ENCODE results near the gene DUSP8. TPM values are rescaled to one million over a fixed set of nuclear protein-coding genes. Genes with fewer than 3 reads are reported as not detected.
"Not testable (repeated sequence)": the region's sequence is repeated elsewhere in the genome, so short reads cannot be mapped to it uniquely, and the experiment has no call there.

The DUSP8 gene
- polyA plus RNA-seq, 1 donor from 2014 or later: 3.5 TPM

DNA sequence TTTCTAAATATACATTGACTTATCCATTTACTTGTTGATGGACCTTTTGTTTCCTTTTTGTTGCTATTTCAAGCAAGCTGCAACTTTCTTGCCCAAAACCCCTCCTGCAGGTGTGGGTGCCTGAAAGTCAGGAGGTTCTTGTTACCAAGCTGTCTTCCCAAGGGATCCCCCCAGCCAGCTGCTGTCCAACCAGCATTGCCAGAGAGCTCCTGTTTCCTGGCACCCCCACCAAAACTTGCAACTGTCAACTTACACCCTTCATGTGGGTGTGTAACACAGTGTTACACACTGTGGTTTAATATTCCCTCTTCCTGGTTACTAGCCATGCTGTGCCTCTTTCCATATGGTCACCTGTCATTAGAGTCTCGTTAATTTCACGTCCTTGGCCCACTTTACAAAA, 14.6 kb upstream of the DUSP8 start:
- no peaks in the 10 kb centered on the region for H3K79me2 ChIP-seq (replicated peaks; ENCODE audit: insufficient read depth, low read length)
- no peaks in the 10 kb centered on the region for H4K20me1 ChIP-seq (ENCODE audit: insufficient read depth)
- no peaks in the 10 kb centered on the region for H3K9me2 ChIP-seq (ENCODE audit: insufficient read depth, low read length)
- H3K27ac ChIP-seq (ENCODE audit: low read length): no peak overlapping the region
- H3K4me3 ChIP-seq (ENCODE audit: low read length): no peak overlapping the region
- no peak overlapping the region for H2AFZ ChIP-seq (ENCODE audit: low read depth, low read length)
- H3K9me3 ChIP-seq (ENCODE audit: low read length): no peaks in the 10 kb centered on the region
- no peak overlapping the region for H3K4me2 ChIP-seq (ENCODE audit: low read length)
- no peaks in the 10 kb centered on the region for H3K36me3 ChIP-seq (ENCODE audit: insufficient read depth, low read length)
- TF ChIP-seq EP300 (conservative IDR thresholded peaks at IDR 0.05; ENCODE audit: poor library complexity, severe bottlenecking): no peak
- TF ChIP-seq MXI1 (conservative IDR thresholded peaks at IDR 0.05; ENCODE audit: poor library complexity, severe bottlenecking): no peak
- H3F3A ChIP-seq (ENCODE audit: insufficient read depth, low read length, poor library complexity, severe bottlenecking): no peaks in the 10 kb centered on the region
- no peak overlapping the region for H3K9ac ChIP-seq (ENCODE audit: low read length)
- H3K27me3 ChIP-seq (ENCODE audit: insufficient read depth, low read depth, low read length): no peaks in the 10 kb centered on the region

GRCh38 chr11:1584661-1585370, 12.7 kb upstream of the DUSP8 start, which contains the start of gene KRTAP5-1:
TSS of gene KRTAP5-1 (minus strand) at chr11:1585283. CDS start at chr11:1585249, 34 bp downstream.
- H3K9me2 ChIP-seq (ENCODE audit: insufficient read depth, low read length); H2AFZ ChIP-seq (ENCODE audit: low read depth, low read length); H3K79me2 ChIP-seq (replicated peaks; ENCODE audit: insufficient read depth, low read length); H4K20me1 ChIP-seq (ENCODE audit: insufficient read depth); H3K27me3 ChIP-seq (ENCODE audit: insufficient read depth, low read depth, low read length); H3F3A ChIP-seq (ENCODE audit: insufficient read depth, low read length, poor library complexity, severe bottlenecking); H3K9ac ChIP-seq (ENCODE audit: low read length); H3K27ac ChIP-seq (ENCODE audit: low read length); H3K36me3 ChIP-seq (ENCODE audit: insufficient read depth, low read length); H3K9me3 ChIP-seq (ENCODE audit: low read length); H3K4me2 ChIP-seq (ENCODE audit: low read length); H3K4me3 ChIP-seq (ENCODE audit: low read length): not testable (repeated sequence)

DNA sequence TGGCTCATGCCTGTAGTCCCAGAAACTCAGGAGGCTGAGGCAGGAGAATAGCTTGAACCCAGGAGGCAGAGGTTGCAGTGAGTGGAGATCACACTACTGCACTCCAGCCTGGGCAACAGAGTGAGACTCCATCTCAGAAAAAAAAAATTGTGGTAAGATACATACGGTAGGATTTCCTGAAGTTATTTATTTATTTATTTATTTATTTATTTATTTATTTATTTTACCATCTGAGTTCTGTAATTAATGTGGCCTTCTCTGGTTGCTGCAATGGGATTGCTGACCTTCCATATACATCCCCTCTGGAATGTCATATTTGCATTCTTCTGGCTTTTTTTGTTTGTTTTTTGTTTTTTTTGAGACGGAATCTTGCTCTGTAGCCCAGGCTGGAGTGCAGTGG, 10.8 kb upstream of the DUSP8 start:
- not testable (repeated sequence) for H3K9me2 ChIP-seq (ENCODE audit: insufficient read depth, low read length); H3K27ac ChIP-seq (ENCODE audit: low read length); H3K79me2 ChIP-seq (replicated peaks; ENCODE audit: insufficient read depth, low read length); H3F3A ChIP-seq (ENCODE audit: insufficient read depth, low read length, poor library complexity, severe bottlenecking); H4K20me1 ChIP-seq (ENCODE audit: insufficient read depth); H3K4me3 ChIP-seq (ENCODE audit: low read length); H3K36me3 ChIP-seq (ENCODE audit: insufficient read depth, low read length); H2AFZ ChIP-seq (ENCODE audit: low read depth, low read length); H3K9me3 ChIP-seq (ENCODE audit: low read length); H3K9ac ChIP-seq (ENCODE audit: low read length); H3K4me2 ChIP-seq (ENCODE audit: low read length); H3K27me3 ChIP-seq (ENCODE audit: insufficient read depth, low read depth, low read length)

DNA sequence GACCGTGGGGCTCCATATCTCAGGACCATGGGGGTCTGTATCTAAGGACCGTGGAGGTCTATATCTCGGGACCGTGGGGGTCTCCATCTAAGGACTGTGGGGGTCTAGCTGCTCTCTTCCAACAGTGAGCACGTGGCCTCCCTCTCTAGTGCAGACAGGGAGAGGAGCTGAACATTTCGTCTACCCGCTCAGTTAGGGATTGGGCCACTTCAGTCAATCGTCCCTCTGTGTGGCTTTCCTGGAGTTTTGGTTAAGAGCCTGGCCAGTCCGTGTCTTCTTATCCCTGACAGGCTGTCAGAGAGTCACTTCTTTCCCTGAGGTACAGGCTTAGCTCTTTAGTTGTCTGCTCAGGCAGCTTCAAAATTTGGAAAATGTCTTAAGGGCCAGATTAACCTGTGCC, 9.9 kb upstream of the DUSP8 start:
- Histone ChIP-seq H3K27me3 (ENCODE audit: insufficient read depth, low read depth, low read length) (no peaks in the 10 kb centered on the region), H3K4me2 (ENCODE audit: low read length) (no peak overlapping the region), H3K9ac (ENCODE audit: low read length) (no peak overlapping the region), H2AFZ (ENCODE audit: low read depth, low read length) (no peak overlapping the region), H3K9me3 (ENCODE audit: low read length) (peaks cover 3% of the 10 kb centered on the region), H3K79me2 (replicated peaks; ENCODE audit: insufficient read depth, low read length) (no peaks in the 10 kb centered on the region), H3K4me3 (ENCODE audit: low read length) (no peak overlapping the region), H3F3A (ENCODE audit: insufficient read depth, low read length, poor library complexity, severe bottlenecking) (no peaks in the 10 kb centered on the region), H3K9me2 (ENCODE audit: insufficient read depth, low read length) (no peaks in the 10 kb centered on the region), H3K36me3 (ENCODE audit: insufficient read depth, low read length) (no peaks in the 10 kb centered on the region), H4K20me1 (ENCODE audit: insufficient read depth) (no peaks in the 10 kb centered on the region), H3K27ac (ENCODE audit: low read length) (no peak overlapping the region)
- TF ChIP-seq EZH2 (IDR thresholded peaks at IDR 0.05; ENCODE audit: borderline replicate concordance, insufficient read depth, low read length, poor library complexity, severe bottlenecking): no peak
- TF ChIP-seq CTCF (IDR thresholded peaks at IDR 0.05; ENCODE audit: poor library complexity, severe bottlenecking): no peak
- no peak for TF ChIP-seq SMC3 (conservative IDR thresholded peaks at IDR 0.05; ENCODE audit: poor library complexity)
- TF ChIP-seq, protein P1, sequence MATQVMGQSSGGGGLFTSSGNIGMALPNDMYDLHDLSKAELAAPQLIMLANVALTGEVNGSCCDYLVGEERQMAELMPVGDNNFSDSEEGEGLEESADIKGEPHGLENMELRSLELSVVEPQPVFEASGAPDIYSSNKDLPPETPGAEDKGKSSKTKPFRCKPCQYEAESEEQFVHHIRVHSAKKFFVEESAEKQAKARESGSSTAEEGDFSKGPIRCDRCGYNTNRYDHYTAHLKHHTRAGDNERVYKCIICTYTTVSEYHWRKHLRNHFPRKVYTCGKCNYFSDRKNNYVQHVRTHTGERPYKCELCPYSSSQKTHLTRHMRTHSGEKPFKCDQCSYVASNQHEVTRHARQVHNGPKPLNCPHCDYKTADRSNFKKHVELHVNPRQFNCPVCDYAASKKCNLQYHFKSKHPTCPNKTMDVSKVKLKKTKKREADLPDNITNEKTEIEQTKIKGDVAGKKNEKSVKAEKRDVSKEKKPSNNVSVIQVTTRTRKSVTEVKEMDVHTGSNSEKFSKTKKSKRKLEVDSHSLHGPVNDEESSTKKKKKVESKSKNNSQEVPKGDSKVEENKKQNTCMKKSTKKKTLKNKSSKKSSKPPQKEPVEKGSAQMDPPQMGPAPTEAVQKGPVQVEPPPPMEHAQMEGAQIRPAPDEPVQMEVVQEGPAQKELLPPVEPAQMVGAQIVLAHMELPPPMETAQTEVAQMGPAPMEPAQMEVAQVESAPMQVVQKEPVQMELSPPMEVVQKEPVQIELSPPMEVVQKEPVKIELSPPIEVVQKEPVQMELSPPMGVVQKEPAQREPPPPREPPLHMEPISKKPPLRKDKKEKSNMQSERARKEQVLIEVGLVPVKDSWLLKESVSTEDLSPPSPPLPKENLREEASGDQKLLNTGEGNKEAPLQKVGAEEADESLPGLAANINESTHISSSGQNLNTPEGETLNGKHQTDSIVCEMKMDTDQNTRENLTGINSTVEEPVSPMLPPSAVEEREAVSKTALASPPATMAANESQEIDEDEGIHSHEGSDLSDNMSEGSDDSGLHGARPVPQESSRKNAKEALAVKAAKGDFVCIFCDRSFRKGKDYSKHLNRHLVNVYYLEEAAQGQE (IDR thresholded peaks at IDR 0.05; ENCODE audit: borderline replicate concordance): no peak
- TF ChIP-seq MXI1 (conservative IDR thresholded peaks at IDR 0.05; ENCODE audit: poor library complexity, severe bottlenecking): no peak
- no peak for TF ChIP-seq RAD21 (conservative IDR thresholded peaks at IDR 0.05)
- TF ChIP-seq EP300 (conservative IDR thresholded peaks at IDR 0.05; ENCODE audit: poor library complexity, severe bottlenecking): no peak
- no peak for TF ChIP-seq TAF1 (IDR thresholded peaks at IDR 0.05; ENCODE audit: low read depth)
- TF ChIP-seq POLR2AphosphoS5 (IDR thresholded peaks at IDR 0.05): no peak
